ENCODE results near the gene HELZ. TPM values are rescaled to one million over a fixed set of nuclear protein-coding genes. Genes with fewer than 3 reads are reported as not detected.

HELZ gene
- total RNA-seq, 1 experiment from 2014 or later = 49.8 TPM

GRCh38 chr17:67021196-67021595, 223.8 kb downstream of the HELZ start:
- H2BK20ac ChIP-seq (ENCODE audit: low read depth, low read length, poor library complexity, severe bottlenecking) = no peak overlapping the region
- H2BK12ac ChIP-seq (ENCODE audit: insufficient read length, low read depth, low read length) = no peak overlapping the region
- no peak overlapping the region for H3K18ac ChIP-seq (ENCODE audit: insufficient read length, low read depth, low read length)
- no peak overlapping the region for H2AK5ac ChIP-seq (ENCODE audit: insufficient read length, low read length)
- H3K4me1 ChIP-seq (ENCODE audit: insufficient read depth, low read length) = no peaks in the 10 kb centered on the region
- H3K27me3 ChIP-seq (ENCODE audit: insufficient read depth, low read length) = no peaks in the 10 kb centered on the region
- no peak for TF ChIP-seq CTCF (conservative IDR thresholded peaks at IDR 0.05)
- DNase-seq = no peak
- H3K14ac ChIP-seq (ENCODE audit: insufficient read depth, low read length) = no peak overlapping the region
- H2AFZ ChIP-seq (ENCODE audit: low read length) = no peak overlapping the region
- no peaks in the 10 kb centered on the region for H3K79me2 ChIP-seq (ENCODE audit: insufficient read depth, low read length)
- H2BK15ac ChIP-seq (ENCODE audit: low read depth, low read length) = no peak overlapping the region
- no peak overlapping the region for H3K4me3 Mint-ChIP-seq
- H3K27ac ChIP-seq (ENCODE audit: insufficient read length, low read depth, low read length) = no peak overlapping the region
- no peak overlapping the region for H4K8ac ChIP-seq (replicated peaks; ENCODE audit: insufficient read length, low read depth, low read length)
- no peak overlapping the region for H3K23ac ChIP-seq (ENCODE audit: insufficient read length, low read depth, low read length)
- no peaks in the 10 kb centered on the region for H4K20me1 ChIP-seq (ENCODE audit: control insufficient read depth, insufficient read depth, insufficient read length)
- H4K5ac ChIP-seq (ENCODE audit: insufficient read length, low read depth, low read length) = no peak overlapping the region
- no peak overlapping the region for H3K56ac ChIP-seq (ENCODE audit: insufficient read length, low read depth, low read length)
- H3K9me3 ChIP-seq (ENCODE audit: control insufficient read depth, low read depth, low read length) = no peaks in the 10 kb centered on the region
- no peak overlapping the region for H3T11ph ChIP-seq (ENCODE audit: low read length)
- no peaks in the 10 kb centered on the region for H3K79me1 ChIP-seq (ENCODE audit: insufficient read depth, low read depth, low read length, poor library complexity, severe bottlenecking)
- no peak overlapping the region for H2BK5ac ChIP-seq (ENCODE audit: insufficient read length, low read length)
- no peaks in the 10 kb centered on the region; a peak in 1 of 5 replicates for H3K9me3 Mint-ChIP-seq
- no CpG with 5 or more reads among the region's 7 CpGs for WGBS (ENCODE audit: extremely low coverage, insufficient read length, low lambda C conversion rate)
- no peaks in the 10 kb centered on the region for H3K23me2 ChIP-seq (ENCODE audit: insufficient read length, low read depth, low read length, poor library complexity, severe bottlenecking)
- H2BK120ac ChIP-seq (ENCODE audit: low read depth, low read length, poor library complexity, severe bottlenecking) = no peak overlapping the region
- H3K36me3 Mint-ChIP-seq (ENCODE audit: insufficient read depth in 1 of 3, low read depth in 3 of 3) = no peaks in the 10 kb centered on the region
- peaks cover 9 to 19% of the 10 kb centered on the region in 2 experiments for H3K4me1 Mint-ChIP-seq
- H3K4me2 ChIP-seq (ENCODE audit: insufficient read depth, insufficient read length, low read length) = no peak overlapping the region
- no peak overlapping the region for H3K4ac ChIP-seq (ENCODE audit: low read depth, low read length)
- H3K27ac Mint-ChIP-seq = no peak overlapping the region
- no peak overlapping the region for H3K9ac ChIP-seq (ENCODE audit: extremely low read depth, insufficient read length, low read length)
- no peaks in the 10 kb centered on the region for H3K27me3 Mint-ChIP-seq (ENCODE audit: low read depth)
- no peak overlapping the region for H4K91ac ChIP-seq (ENCODE audit: insufficient read length, low read depth, low read length)

Other genes with a start within 250 kb of the HELZ start
- gene CACNG1, start 200.6 kb downstream of the HELZ start, total RNA-seq (2021) = not detected in 2 replicates
- 90.5 and 92.9 TPM in 2 replicates for gene PSMD12, start 121.4 kb upstream of the HELZ start, total RNA-seq (2021)
- gene PITPNC1, start 132.1 kb upstream of the HELZ start, total RNA-seq (2021) = 37.5 and 39.1 TPM in 2 replicates

All from H9 (cell line).